ENCODE data around the gene PRKG1.

Gene PRKG1

DNA sequence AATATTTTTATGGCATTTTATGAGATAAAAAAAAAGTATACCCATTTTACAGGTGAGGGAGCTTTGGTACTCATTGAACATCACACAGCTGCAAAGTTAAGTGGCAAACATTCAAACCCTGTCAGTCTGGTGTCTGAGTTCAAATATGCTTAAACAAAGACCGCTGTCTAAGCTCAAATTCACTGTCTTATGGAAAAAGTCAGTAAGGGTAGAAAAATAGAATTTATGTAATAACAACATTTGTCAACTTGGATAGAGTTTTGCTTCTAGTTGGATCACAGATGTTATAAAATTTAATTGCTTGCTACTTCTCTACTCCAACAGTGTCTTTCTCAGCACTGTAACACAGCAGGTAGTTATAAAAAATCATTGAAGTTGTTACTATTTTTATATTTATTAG, 786.8 kb downstream of the PRKG1 start:
- no peak for DNase-seq

GRCh38 chr10:51861731-51862130, 787.4 kb downstream of the PRKG1 start:
- DNase-seq, result no peak

DNA sequence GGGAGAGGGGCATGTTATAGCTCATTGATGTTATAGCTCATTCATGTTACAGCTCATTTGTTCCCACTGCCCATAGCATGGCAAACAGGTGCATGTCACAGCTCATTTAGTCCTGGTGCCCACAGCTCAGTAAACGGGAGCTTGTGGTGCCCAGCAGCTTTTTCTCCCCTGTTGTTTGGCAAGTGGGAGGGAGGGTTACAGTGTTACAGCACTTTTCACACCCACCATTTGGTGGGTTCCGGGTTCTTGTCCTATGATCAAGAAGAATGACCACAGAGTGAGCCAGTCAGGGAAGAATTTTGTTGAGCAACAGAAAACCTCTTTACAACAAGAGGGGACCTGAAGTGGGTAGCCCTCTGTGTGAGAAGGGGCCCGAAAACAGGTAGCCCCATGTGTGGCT, 787.9 kb downstream of the PRKG1 start:
- DNase-seq, result no peak

GRCh38 chr10:51867956-51868355, 793.7 kb downstream of the PRKG1 start:
- no peak for DNase-seq

DNA sequence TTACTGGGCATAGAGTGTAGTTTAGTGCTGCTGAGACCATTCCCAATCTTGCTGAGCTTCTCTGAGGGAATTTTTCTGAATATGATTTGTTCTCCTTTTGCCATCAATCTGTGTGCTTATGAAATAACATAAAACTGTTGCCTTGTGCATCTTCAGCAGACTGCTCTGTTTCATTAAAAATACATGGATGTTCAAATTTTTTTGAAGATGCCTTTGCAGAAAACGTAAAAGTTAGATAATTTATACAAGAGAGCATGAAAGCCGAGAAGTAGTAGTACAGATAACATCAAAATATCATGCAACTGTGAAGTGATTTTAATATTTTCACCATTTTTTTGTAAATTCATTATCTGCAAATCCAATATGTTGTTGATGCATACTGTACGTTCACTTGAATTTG, 799.8 kb downstream of the PRKG1 start:
- DNase-seq, result no peak

- no peak for DNase-seq
These were observed 801.3 kb downstream of the PRKG1 start for GRCh38 chr10:51875610-51876009.

GRCh38 chr10:51876503-51876902, 802.2 kb downstream of the PRKG1 start:
- DNase-seq, result no peak

DNA sequence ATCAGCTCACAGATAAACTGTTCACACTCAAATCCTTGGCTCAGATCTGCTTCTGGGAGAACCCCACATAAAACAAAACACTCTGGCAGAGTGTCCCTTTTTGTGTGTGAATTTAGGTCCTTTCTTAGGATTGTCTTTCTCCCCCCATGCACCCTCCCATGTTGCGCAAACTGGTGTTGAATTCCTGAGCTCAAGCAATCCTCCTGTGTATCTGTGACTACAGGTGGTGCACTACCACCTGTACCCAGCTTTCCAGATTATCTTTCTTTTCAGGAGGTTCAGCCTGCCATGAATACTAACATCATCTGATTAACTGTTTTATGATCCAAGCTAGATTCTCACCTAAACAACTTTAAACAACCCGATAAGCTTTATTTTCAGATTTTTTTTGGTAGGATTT, 802.7 kb downstream of the PRKG1 start:
- DNase-seq, result no peak

- no peak for DNase-seq
These were observed 803.3 kb downstream of the PRKG1 start for GRCh38 chr10:51877636-51878035.

DNA sequence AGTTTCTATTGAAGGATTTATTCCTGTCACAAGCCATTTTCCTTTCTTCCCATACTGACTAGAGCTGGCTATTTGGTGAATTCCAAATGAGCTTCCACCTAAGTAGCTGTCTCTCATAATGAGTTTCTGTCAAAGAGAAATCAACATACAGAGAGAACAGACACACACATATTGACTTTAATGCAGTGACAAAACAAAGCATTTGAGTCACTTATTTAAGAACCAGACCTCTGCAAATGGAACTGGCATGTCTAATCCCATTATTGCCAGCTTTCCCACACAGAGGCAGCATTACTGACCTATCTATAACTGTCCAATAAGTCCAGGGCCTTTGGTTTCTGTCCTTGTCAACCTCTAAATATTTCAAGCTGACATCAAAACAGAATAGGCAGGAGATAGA, 804.4 kb downstream of the PRKG1 start:
- no peak for DNase-seq

- peak; percentile 62 for DNase-seq
These were observed 805.0 kb downstream of the PRKG1 start for GRCh38 chr10:51879238-51879637.

DNA sequence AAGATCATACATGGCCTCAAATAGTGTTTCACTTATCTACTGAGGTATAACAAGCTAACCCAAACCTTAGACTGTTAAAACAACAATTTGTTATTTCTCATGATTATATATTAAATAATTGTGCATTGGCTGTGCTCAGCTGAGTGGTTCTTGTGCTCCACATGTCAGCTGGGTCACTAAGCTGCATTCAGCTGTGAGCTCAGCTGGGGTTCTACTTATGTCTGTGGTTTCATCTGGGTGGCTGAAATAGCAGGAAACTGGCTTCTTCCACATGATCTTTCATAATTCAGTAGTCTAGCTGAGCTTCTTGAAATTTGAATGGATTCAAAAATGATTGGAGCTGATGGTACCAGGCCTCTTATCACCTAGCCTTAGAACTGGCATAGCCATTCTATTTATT, 806.9 kb downstream of the PRKG1 start:
- no peak for DNase-seq

- no peak for DNase-seq
These were observed 812.3 kb downstream of the PRKG1 start for GRCh38 chr10:51886438-51887068.

- DNase-seq, result no peak
These were observed 814.0 kb downstream of the PRKG1 start for GRCh38 chr10:51888263-51888662.

DNA sequence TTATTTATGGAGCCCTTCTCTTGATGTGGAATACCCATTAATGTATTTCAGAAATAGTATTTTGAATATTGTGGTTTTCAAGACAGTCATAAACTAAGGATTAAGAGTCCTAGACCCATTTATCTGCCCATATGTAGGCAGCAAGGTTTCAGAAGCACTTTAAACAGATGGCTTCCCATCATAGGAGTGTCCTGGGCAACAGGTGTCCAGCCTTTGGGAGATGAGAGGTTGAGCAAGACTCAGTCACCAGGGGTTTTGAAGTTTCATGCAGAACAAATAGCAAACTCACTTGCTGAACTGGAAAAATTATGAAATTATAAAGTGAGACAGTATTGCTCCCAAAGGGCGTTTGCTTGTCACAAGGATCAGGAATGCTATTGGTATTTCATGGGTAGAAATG, 818.0 kb downstream of the PRKG1 start:
- no peak for DNase-seq

DNA sequence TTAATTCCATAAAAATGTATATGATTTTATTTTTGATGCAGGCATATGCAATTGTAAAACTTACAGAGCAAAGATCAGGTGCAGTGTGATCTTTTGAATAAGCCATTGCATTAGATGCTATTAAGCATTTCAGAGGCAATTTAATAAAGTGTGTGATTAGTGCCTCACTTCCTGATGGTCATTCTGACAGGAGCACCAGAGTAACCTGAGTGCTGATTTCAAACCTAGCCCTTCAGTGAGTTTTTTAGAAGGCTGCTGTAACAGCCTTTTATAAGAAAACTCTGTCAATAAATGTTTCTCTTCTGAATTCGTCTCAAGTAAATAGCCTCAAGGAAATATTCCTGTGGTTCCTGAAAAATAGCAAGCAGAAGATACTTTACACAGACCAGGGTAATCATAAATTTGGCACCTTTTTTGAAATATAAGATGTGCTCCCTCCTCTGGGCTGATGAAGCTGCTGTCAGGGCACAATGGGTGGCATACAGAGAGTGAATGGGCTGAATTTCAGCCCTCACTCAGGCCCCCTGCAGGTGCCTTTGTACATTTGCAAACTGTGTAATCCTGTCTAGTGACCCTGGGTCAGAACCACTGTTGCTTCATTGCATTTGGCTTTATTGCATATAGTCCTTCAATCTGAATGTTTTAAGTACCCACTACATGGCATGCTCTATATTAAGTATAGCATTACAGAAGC, 818.8 kb downstream of the PRKG1 start:
- peak; percentile 2 for DNase-seq

- DNase-seq, result no peak
These were observed 820.7 kb downstream of the PRKG1 start for GRCh38 chr10:51894771-51895578.

DNA sequence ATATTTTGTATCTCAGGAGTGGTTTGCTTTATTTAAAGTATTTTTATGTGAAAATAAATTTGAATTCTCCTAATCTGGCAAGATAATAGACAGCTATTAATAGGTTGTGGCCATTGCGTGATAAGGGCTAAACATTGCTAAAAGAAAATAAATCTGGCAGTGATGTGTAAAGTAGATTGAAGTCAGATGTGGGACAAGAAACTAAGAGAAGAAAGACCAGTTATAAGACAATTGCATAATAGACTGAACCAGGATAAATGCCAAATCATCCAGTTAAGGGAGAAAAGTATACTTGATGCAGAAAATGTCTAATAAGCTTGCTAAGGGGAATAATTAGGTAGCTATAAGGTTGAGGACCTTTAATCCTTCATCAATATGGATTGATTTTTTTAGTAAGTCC, 822.6 kb downstream of the PRKG1 start:
- DNase-seq, result no peak

DNA sequence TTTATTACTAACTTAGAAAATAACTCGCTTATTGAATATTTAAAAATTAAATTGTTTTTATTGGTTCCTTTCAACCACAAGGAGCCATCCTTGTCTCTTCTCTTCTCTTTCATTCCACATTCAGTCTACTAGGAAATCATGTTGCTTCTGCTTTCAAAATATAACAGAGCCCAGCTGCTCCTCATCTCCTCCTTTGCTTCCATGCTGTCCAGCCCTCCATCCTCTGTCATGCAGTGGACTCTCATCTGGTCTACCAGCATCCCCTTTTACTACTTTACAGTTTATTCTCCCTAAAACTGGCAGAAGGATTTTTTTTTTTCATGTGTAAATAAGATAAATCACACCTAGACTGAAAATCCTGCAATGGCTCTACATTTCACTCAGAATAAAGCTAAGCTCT, 823.3 kb downstream of the PRKG1 start:
- no peak for DNase-seq

- DNase-seq, result no peak
These were observed 825.9 kb downstream of the PRKG1 start for GRCh38 chr10:51900180-51900579.

DNA sequence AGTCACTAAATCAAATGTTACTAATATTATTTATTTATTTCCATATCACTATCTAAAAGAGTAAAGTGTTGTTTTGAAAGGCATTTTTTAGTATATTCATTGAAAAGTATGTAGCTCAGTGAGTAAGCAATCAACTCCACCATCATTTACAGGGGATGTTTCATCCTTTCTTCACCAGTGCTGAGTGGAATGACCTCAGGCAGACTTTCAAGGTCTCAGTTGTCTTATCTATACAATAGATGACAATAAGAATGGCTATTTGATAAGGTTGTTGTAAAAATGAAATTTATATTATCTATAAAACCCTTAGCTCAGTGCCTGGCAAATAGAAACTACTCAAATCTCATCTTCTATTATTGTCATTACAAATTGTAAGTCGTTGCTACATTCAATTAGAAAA, 829.4 kb downstream of the PRKG1 start:
- DNase-seq, result no peak

- no peak for DNase-seq
These were observed 830.7 kb downstream of the PRKG1 start for GRCh38 chr10:51905032-51905431.

DNA sequence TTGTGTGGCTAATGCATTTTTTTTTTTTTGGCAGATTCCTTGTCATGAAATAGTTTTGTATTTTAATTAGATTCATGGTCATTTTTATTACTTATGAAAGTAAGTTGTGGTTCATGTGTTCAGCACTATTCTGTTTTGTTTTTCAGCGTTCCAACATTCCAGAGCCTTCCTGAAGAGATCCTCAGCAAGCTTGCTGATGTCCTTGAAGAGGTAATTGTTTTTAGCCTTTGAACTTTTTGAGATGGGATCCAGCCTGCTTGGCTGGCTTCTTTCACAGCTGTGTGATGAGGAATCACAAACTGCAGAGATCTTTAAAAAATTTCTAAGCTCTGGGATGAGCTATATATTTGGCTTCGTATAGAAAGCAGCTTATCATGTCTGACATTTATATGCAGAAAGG, 833.1 kb downstream of the PRKG1 start:
- DNase-seq, result no peak

GRCh38 chr10:51910189-51910588, 835.9 kb downstream of the PRKG1 start:
- no peak for DNase-seq

Measured in activated CD4-positive, alpha-beta T cell treated with anti-CD3 and anti-CD28 coated beads, Interleukin-10, Interleukin-2, amounts not matched to agents 100 ng/mL and 50 ng/mL, durations not matched to agents 16 hours and 8 hours (primary cell).